A549 treated with Hydrocortisone at 1 μM for 4 hours (cell line): Measurements from ENCODE around the gene UROS. TPM values are rescaled to one million over a fixed set of nuclear protein-coding genes. Genes with fewer than 3 reads are reported as not detected.

Source experiments
- total RNA-seq: library from RNA; stranded (reverse); fragments of 200-300 nt; extraction: Qiagen RNA extraction; gene quantifications from 5 replicates; pipeline ENCODE4 v1.2.3, GENCODE V29; 2022

UROS gene
- 55.6 to 61.8 TPM (median 60.6 TPM) in 5 replicates for total RNA-seq

GRCh38 chr10:125822878-125823662 lies at the start of gene UROS, which contains the start of gene BCCIP:
UROS (minus strand) TSS chr10:125823258; CDS start chr10:125816499, 6,759 bp downstream.
BCCIP (plus strand) TSS chr10:125823546; CDS start chr10:125823558, 12 bp downstream.

DNA sequence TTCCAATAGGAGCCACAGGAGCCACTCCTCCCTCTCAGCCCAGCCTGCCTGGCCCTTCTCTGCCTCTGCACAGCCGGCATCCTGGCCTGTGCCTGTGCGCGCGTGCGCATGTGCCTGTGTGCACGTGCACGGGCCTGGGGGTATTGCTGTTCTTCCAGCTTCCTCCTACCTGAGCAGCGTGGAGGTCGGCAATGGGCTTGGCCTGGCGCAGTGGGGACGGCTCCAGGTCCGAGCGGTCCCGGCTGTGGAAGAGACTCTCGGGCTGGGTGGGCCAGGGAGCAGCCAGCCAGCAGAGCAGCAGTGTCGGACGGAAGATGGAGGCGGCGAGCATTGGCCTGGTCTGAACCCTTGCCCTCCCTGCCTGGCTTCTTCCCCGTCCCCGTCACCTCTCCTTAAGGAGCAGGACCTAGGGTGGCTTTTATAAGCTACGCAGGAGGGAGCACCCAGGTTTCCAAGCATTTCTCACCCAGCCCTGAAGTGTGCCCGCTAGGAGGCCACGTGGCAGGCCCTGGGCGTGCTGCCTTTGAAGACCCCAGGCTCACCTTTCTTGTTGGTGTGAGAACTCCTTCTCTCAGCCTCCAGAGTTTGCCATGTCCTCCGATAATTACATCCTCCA lies 47.5 kb downstream of the UROS start, which contains the start of gene MMP21:
Gene MMP21 (minus strand): TSS at position 331 of the 616 bp plus-strand sequence. CDS start 0 bp downstream, at position 331.

Other genes starting within 250 kb of the UROS start
- gene TEX36, start 140.1 kb downstream of the UROS start, total RNA-seq = not detected in 5 replicates
- 14.3 to 15.5 TPM (median 15.1 TPM) in 5 replicates for gene EDRF1, start 103.5 kb downstream of the UROS start, total RNA-seq
- 0.05 TPM in 1 of 5 replicates, not detected in the others for gene MMP21, start 47.4 kb downstream of the UROS start, total RNA-seq
- gene BCCIP, start 288 bp upstream of the UROS start, total RNA-seq = 93.6 to 124 TPM (median 105 TPM) in 5 replicates
- gene DHX32, start 58.0 kb upstream of the UROS start, total RNA-seq = 27.2 to 37.6 TPM (median 35.6 TPM) in 5 replicates
- 2.3 to 2.8 TPM (median 2.4 TPM) in 5 replicates for gene FANK1, start 73.3 kb upstream of the UROS start, total RNA-seq